Epidermal melanocyte (primary cell): Measurements from ENCODE around the gene ZSCAN18.

Experiments used
- DNase-seq: peaks from one replicate; pipeline ENCODE4 v3.0.0; 2011; ENCODE audit warnings: low spot score; ENCODE audit not compliant: insufficient read length

The ZSCAN18 gene

GRCh38 chr19:58086825-58087710, 11.0 kb downstream of the ZSCAN18 start:
- no peak for DNase-seq

GRCh38 chr19:58085348-58085875, 12.6 kb downstream of the ZSCAN18 start:
- no peak for DNase-seq

- DNase-seq: no peak
Measured at GRCh38 chr19:58084596-58085347, 13.3 kb downstream of the ZSCAN18 start.

GRCh38 chr19:58083021-58083420, 15.0 kb downstream of the ZSCAN18 start:
- no peak for DNase-seq

GRCh38 chr19:58079792-58080191, 18.2 kb downstream of the ZSCAN18 start:
- DNase-seq: no peak

GRCh38 chr19:58067240-58067912, 30.7 kb downstream of the ZSCAN18 start:
- no peak for DNase-seq

- DNase-seq: no peak
Measured at GRCh38 chr19:58063712-58064111, 34.3 kb downstream of the ZSCAN18 start.

- DNase-seq: no peak
Measured at GRCh38 chr19:58060231-58060630, 37.8 kb downstream of the ZSCAN18 start.

- no peak for DNase-seq
Measured at GRCh38 chr19:58059671-58060078, 38.4 kb downstream of the ZSCAN18 start.

GRCh38 chr19:58059003-58059670, 38.9 kb downstream of the ZSCAN18 start, which contains the start of gene ZNF135:
TSS of gene ZNF135 (plus strand) at chr19:58059282. CDS start at chr19:58060003, 721 bp downstream.
- peak; percentile 94 for DNase-seq

GRCh38 chr19:58058467-58058866, 39.6 kb downstream of the ZSCAN18 start:
- no peak for DNase-seq

GRCh38 chr19:58056861-58057260, 41.2 kb downstream of the ZSCAN18 start:
- DNase-seq: no peak

GRCh38 chr19:58056261-58056660, 41.8 kb downstream of the ZSCAN18 start:
- DNase-seq: no peak

GRCh38 chr19:58054901-58055874, 42.8 kb downstream of the ZSCAN18 start:
- no peak for DNase-seq

GRCh38 chr19:58053480-58054156, 44.4 kb downstream of the ZSCAN18 start:
- DNase-seq: no peak

GRCh38 chr19:58052256-58052655, 45.8 kb downstream of the ZSCAN18 start:
- DNase-seq: no peak

GRCh38 chr19:58047672-58048071, 50.4 kb downstream of the ZSCAN18 start:
- DNase-seq: no peak

GRCh38 chr19:58046856-58047255, 51.2 kb downstream of the ZSCAN18 start:
- DNase-seq: no peak

- no peak for DNase-seq
Measured at GRCh38 chr19:58045411-58046050, 52.5 kb downstream of the ZSCAN18 start.
